ENCODE results near the gene SYNGR2.

The SYNGR2 gene

DNA sequence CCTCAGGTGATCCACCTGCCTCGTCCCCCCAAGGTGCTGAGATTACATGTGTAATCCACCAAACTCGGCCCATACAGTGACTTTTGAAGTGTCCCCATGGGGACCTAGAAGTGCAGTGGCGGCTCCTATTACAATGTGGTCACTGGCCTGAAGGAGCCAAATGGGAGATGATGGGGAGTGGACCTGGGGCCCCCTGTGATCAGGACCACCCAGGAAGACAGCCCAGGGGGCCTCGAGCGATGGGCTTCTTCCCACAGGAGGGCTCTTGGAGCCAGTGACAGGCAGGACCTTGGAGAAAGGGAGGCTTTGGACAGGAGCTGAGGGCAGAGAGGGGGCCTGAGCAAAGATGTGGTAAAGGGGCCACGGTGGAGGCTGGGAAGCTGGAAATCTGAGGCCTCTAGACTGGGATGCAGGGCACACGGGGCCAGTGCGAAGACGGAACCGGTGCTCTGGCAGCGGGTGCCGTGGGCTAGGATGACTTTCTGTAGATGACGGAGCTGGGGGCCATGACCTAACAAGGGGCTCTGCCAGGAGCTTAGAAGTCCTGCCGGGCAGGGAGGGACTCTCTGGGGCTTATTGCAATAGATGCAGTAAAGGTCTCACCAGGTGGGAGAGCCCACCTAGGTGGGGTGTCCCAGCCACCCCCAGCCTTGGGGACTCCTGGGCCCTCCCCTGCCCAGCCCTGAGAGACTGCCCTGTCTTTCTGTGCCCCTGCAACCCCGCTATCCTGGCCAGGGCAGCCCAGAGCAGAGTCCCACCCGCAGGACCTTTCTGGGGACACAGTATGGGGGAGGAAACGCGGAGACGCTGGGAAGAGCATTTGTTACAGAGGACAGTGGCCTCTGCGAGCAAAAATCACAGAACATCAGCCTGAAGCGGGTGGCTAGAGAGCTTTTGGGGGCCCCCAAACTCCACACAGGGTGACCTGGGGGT is 24.9 kb upstream of the SYNGR2 start:
- no peak for DNase-seq (ENCODE audit: low spot score)

DNA sequence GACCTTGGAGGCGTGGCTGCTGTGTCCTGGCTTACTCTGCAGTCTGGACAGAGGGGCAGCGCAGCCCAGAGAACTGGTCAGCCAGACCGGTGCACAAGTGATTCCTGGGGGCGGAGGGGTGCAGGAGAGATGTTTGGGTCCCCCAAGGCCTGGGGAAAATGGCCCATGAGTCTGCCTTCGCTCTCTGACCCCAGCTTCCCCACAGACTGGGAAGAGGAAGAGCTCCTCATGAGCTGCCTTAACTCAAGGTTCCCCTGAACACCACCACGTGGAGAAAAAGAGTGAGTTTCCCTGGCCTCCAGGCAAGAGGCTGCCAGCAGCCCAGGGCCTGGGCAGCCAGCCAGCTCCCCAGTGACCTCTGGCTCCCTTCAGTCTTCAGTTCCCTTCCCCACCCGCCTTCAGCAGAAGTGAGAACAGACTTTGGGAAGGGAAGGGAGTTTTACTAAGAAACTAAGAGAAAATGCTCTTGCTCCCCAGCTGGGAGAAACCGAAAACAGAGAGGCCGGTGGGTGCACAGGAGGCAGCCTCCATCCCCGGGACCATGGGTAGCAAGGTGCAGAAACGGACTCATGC is 24.1 kb upstream of the SYNGR2 start:
- DNase-seq (ENCODE audit: low spot score), result peak; percentile 78

DNA sequence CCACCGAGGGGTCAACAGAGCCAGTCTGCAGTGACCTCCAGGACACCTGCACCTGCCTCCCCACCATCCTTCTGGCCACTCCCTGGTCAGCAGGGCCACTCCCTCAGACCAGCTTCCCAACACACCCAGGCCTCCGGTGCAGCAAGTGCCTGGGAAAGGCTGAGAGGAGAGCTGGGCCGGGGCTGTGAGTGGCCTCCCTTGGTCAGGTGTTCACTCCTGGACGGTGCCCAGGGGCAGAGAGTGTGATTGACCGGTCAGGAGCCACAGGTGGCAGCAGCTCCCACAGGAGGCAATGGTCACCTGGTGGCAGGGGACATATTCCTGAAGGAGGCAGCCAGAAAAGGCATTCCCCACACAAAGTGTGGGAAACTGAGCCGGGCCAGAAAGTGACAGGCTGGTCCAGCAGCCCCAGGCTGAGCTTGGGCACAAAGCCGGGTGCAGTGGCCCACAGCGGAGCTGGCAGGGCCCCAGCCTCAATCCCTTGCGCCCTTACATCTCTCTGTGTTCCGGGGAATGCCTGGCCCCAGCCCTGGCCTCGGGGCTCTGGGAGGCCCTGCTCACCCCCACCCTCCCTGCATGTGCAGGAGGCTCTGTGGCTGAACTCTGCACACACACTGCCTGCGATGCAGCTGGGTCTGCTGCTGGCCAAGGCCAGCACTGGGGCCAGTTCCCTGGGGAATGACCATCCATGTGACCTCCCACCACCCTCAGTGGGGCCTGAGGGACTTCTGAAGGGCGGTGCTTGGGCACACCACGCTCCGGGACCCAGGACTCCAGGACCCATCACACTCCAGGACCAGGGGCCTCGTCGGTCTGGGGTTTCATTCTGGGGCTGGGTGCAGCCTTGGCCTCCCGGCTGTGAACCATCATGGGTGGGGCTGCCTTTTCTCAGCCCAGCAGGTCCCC is 23.4 kb upstream of the SYNGR2 start:
- peak; percentile 48 for DNase-seq (ENCODE audit: low spot score)

DNA sequence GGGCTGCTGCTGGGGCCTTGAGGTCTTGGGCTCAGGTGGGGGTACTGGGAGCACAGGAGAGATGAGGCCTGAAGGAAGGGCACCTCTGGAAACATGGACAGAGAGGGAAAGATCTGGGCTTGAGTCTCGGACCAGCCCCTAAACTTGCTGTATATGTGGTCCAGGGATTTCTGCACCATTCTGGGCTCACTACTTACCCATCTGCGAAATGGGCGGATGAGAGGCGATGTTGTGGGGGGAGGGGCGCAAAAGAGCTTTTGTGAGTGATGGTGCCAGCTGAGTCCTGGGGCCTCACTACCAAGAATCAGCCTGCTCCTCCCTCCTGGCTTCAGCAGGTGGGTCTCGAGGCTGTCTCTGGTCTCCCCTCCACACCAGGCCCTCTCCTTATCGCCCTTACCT is 21.9 kb upstream of the SYNGR2 start:
- DNase-seq (ENCODE audit: low spot score), result no peak

DNA sequence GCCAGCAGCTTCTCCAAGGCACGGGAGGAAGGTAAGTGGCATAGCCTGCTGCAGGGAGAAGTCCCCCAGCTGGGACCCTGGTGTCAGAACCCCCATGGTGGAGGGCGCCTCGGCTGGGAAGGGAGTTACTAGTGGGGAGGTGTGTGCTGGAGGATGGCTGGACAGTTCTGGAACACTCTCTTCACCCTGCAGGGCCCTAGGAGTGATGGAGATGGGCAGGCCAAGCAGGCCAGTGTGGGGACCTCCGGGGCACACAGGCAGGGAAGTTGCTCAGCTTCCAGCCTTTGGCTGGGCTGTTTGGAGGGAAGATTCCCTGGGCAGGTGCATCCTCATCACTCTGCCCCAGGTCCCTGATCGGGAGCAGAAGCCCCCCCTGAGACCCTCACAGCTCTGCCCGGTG is 21.5 kb upstream of the SYNGR2 start:
- DNase-seq (ENCODE audit: low spot score), result no peak

DNA sequence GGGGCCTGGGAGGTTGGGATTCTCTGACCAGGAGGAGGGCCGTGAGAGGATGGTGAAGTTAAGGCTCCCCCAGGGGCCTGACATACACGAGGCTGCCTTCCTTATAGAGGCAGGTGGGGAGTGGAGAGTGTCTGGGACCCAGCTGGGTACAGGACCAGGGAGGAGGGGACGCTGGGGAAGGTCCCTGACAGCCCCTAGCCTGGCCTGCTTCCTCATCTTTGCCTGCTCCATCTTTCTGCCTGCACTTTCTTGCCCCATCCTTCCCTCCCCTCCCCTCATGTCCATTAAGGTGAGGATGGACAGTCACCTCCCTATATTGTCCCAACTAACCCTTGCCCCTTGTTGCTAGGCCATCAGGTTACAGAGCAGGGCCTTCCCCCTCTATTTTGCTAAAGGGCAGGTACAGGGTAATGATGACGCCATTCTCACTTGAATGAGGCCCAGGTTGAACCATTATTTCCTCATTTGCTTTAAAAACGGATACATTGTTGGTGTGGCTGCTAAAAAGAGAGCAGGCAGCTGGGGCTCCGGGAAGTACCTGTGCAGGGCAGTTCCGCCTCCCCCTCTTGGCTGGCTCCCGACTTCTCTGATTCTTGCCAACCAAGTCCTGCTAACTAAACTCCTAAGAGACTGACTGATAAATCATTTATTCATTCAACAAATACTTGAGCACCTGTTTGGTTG is 20.9 kb upstream of the SYNGR2 start:
- no peak for DNase-seq (ENCODE audit: low spot score)

DNA sequence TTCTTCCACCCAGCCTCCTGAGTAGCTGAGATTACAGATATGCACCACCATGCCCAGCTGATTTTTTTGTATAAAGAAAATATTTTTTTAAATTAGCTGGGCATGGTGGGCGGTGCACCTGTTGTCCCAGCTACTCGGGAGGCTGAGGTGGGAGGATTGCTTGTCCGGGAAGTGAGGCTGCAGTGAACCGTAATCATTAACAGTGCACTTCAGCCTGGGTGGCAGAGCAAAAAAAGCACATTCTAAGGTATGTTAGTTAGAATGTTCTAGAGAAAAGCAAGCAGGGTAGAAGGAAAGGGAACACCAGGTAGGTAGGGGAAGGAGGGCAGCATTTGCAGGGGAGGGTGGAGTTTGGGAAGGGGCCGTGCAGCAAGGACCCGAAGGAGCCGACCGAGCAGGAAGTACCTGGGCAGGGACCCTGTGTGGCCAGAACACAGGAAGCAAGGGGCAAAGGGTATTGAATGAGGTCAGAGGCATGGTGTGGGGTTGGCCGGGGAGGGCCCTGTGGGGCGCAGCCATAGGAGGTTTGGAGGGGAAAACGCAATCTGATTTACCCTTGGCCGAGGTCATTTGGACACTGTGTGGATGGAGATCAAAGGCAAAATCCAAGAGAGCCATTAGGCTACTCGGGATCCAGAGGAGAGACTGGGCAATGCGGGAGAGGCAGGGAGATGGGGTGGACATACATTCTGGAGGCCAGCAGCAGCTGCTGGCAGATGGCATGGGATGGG is 19.9 kb upstream of the SYNGR2 start:
- DNase-seq (ENCODE audit: low spot score), result no peak

DNA sequence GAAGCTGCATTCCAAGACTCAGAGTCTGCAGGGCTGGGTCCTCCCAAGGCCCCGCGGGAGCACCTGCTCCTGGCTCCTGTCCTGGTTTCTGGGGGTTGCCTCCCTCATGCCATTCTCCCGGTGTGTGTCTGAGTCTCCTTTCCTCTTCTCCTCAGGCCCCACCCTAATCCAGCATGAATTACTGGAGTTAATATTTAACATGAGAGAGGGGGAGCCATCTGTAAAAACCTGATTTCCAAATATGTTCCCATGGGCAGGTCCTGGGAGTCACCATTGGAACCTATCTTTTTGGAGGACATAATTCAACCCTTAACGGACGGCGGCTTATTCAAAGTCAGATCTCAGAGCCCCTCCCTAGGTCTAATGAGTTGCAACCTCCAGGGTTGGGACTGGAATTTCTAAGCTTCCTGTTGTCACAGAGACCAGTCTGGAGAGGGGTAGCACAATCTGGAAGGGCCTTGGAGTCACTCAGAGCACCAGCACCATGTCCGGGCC is 16.8 kb upstream of the SYNGR2 start:
- DNase-seq (ENCODE audit: low spot score), result peak; percentile 86

DNA sequence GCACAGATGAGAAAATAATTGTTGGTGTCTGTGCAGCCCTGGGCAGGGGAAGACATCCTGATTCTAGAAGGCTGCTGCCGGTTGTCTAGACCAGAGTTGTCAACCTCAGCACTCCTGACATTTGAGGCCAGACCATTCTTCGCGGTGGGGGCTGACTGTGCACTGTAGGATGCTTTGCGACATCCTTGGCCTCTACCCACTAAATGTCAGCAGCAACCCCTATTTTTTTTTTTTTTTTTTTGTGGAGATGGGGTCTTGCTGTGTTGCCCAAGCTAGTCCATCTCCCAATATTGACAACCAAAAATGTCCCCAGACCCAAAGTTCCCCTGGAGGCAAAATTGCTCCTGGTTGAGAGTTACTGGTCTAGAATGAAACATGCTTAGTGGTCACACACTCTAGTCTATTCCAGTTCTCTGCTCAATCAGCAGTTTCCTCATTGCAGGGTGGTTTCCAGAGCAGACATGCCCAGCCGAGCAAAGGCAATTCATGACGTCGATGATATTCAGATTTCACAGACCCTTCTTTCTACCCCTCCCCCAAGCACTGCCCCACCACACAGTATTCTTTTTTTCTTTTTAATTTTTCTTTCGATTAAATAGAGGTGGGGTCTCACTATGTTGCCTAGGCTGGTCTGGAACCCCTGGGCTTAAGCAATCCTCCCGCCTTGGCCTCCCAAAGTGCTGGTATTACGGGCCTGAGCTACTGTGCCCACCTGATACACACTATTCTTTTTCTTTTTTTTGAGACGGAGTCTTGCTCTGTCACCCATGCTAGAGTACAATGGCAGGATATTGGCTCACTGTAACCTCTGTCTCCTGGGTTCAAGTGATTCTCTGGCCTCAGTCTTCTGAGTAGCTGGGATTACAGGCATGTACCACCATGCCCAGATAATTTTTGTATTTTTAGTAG is 13.2 kb upstream of the SYNGR2 start:
- peak; percentile 54 for DNase-seq (ENCODE audit: low spot score)

DNA sequence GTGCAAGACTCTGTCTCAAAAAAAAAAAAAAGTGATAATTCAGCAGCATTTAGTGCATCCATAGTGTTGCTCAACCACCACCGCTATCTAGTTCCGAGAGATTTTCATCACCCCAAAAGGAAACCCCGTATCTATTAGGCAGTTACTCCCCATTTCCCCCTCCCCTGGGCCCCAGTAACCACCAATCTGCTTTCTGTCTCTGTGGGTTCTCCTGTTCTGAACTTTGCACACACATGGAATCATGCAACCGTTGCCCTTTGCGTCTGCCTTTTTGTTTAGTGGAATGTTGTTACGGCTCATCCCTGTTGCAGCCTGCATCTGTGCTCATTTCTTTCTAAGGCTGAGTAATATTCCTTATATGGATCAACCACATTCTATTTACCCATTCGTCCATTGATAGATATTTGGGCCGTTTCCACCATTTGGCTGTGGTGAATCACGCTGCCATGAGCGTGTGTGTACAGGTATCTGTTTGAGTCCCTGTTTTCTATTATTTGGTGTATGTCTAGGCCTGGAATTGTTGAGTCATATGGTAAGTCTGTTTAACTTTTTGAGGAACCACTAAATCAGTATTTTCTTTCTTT is 8.7 kb upstream of the SYNGR2 start:
- DNase-seq (ENCODE audit: low spot score), result peak; percentile 65

DNA sequence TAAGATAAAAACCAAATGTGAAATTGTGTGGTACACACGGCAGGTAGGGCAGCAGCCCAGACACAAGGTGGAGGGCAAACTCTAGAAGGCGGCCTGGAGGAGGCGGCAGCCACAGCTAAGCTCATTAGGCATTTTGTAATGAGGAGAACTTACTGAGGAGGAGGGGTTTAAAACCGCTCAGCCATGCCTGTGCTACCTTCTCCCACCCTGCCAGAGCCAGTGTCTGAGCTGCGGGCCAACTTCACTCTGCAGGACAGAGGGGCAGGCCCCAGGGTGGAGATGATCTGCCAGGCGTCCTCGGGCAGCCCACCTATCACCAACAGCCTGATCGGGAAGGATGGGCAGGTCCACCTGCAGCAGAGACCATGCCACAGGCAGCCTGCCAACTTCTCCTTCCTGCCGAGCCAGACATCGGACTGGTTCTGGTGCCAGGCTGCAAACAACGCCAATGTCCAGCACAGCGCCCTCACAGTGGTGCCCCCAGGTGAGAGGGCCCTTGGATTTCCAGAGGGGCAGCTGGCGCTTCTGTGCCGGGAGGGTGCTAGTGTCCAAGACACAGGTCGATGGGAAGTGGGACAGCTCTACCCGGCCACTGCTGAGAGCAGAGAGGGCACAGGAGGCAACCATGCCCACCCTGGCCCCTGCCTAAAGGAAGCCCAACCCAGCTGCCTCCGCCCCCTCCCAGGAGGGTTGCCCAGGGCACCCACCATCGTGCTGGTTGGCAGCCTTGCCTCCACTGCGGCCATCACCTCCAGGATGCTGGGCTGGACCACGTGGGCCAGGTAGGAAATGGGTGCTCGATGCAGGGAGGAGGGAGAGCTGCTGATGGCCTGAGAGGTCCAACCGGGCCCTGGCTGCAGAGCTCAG is 4.3 kb upstream of the SYNGR2 start:
- no peak for DNase-seq (ENCODE audit: low spot score)

DNA sequence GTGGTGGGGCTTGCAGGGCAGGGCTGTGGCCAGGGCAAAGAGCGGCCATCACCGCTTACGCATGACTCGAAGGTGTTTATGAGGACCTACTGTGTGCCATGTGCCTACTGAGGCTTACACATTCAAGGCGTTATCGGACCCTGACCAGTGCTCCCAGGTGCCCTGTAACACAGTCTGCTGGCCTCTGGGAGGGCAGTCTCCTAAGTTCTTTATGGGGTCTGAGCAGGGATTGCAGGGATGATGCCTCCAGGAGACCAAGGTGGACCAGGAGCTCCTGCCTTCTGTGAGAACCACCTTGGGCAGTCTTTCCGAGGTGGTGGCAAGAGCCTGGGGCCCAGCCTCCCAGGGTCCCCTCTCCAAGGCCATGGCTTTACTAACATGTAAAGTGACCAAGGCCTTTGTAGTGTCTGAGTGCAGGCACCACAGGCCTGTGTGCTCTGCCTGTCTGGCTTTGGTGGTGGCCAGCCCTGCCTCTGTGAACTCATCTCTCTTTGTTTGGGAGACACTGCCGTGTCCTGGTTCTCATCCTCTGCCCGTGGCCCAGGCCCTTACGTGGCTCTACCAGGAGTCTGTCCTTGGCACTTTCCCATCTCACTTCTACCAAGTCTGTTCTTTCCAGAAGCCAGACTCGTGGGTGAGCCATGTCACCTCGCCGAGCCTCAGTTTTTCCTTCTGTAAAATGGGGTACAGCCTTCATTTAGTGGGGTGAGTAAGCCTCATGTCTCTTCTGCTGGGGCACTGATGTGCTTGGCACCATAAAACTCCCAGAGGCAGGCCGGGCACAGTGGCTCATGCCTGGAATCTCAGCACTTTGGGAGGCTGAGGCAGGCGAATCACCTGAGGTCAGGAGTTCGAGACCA is 3.4 kb upstream of the SYNGR2 start:
- DNase-seq (ENCODE audit: low spot score), result no peak

DNA sequence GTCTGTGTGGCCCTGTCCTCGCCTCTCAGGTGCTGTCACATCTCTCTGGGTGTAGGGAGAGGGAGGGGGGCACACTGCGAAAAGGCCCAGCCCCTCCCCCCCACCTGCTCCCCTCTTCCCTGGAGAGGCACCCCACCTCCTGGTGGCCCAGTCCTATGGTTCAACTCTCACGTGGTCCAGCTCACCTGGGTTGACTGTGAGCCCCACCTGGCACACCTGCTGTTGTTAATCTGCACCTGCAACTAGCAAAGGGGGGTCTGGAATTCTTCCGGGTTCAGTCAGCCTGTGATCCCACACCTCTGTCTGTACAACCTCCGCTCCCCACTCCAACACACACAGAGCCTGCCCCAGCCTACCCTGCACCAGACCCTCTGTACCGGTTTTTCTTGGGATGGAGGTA is 2.0 kb upstream of the SYNGR2 start:
- no peak for DNase-seq (ENCODE audit: low spot score)

DNA sequence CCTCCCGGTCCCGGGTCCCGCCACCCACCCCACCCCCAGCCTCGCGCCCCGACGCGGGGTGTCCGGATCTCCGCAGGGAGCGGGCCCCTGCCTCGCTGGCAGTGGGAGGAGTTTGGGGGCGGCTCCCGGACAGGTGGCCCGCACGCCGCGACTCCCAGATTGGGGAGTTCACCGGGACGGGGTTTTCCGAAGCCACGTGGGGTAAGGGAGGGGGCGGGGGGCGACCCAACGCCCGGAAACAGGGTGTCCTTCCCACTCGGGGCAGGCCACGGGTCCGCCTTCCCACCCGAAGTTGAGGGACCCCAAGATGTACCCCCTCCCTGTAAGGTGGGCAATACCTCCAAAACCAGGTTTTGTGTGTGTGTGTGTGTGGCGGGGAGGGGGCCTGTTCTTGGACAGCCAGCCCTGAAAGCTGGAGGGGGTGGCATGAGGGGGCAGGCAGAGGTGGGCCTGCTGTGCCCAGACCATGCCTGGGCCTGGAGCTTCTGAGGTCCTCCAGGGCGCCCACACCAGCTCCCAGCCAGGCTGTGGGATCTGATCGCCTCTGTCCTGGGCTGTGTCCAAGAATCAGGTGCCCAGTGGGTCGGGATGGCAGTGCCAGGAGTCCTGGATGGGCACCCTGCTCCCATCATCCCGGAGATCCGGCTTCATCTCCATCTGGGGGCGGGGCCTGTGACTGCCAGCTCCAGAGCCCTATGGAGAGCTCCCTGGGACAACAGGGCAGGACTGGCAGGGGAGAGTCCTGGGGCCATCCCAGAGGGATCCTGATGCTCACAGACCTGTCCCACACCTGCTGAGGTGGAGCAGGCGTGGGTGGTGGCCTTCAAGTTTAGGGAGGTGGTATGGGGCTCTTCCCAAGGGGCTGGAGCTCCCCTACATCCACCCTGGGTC is 767 bp downstream of the SYNGR2 start:
- DNase-seq (ENCODE audit: low spot score), result peak; percentile 79

DNA sequence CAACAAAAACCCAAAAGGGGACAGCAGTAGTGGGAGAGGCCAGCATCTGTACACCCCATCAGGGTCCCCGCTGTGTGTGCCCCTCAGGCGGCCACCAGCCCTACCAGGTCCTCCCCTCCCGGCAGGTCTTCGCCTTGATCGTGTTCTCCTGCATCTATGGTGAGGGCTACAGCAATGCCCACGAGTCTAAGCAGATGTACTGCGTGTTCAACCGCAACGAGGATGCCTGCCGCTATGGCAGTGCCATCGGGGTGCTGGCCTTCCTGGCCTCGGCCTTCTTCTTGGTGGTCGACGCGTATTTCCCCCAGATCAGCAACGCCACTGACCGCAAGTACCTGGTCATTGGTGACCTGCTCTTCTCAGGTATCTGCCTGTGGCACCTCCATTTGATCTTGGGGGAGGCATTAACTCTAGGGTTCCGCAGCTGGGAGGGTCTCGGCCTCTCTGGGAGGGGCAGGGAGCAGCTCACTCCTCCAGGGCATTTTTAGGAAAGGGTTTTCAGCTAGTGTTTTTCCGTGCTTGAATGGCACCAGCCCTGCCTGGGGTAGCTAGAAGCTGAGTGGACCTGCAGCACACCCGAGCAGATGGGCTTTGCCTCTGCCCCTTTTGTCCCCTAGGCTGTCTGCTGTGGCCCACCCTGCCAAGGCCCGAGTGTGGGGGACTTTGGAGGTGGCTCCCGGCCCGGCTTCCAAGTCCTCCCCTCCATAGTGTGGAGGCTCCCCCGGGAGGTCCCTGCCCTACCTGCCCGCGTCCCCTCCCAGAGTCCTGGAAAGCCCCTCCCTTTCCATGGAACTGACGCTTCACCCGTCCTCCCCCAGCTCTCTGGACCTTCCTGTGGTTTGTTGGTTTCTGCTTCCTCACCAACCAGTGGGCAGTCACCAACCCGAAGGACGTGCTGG is 2.6 kb downstream of the SYNGR2 start:
- DNase-seq (ENCODE audit: low spot score), result no peak

Data from kidney tubule cell (primary cell).